MM.1S (cell line): ENCODE results near the gene NUDT14.

Source experiments
- CTCF ChIP-seq: fragments of 300-600 bp; sonication (generic); IDR thresholded peaks from 2 replicates; pipeline ENCODE4 v1.5.1; 2016; ENCODE audit warnings: antibody characterized with exemption, low read length, mixed read lengths
- EZH2 ChIP-seq: fragments of 300-600 bp; sonication (generic); optimal IDR thresholded peaks from 2 replicates; pipeline ENCODE3; 2017; ENCODE audit warnings: low read depth, mild to moderate bottlenecking, antibody characterized with exemption, low read length, mixed read lengths
- EZH2phosphoT487 ChIP-seq: fragments of 300-600 bp; sonication (generic); IDR thresholded peaks from 2 replicates; pipeline ENCODE4 v1.6.1; 2018; ENCODE audit warnings: antibody characterized with exemption, low read length

DNA sequence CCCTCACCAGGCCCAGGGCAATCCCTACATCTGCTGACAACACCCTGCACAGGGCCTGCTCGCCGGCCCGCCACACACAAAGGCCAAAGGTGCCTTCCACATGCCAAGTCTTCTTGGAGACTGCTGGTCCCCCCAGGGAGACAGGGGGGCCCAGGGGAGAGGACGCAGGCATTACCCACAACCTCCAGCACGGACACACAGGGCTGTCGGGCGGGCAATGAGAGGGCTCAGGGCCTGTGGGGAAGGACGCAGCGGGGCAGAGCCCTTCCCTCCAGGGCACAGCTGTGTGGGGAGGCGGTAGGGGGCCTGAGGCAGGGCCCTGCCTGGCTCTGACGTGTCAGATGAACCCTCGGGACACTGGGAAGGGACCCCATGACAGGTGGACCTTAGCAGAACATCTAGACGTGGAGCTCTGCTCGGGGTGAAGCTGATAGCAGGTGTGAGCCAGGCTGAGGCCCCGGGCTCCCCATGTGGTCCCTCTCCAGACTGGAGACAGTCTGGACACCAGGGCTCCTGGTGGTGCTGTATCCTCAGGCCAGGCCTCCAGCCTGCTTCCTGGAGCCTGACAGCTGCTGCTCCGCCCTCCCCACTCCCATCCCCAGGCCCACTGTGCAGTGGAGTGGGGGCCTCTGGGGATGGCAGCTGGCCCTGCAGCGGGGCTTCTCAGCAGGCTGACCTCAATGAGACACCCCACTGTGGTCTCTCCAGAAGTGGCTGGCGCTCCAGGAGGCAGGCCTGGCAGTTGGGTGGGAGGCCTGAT is 31.6 kb upstream of the NUDT14 start:
- TF ChIP-seq CTCF (no peak), EZH2 (no peak), EZH2phosphoT487 (no peak)
